HG03108 (cell line): ENCODE data around the gene NEURL3.

Source experiments
- ATAC-seq: cut with Tn5 transposase; IDR thresholded peaks from one replicate; pipeline ENCODE4 v1.9.1; 2021; ENCODE audit warnings: moderate library complexity; ENCODE audit not compliant: unreplicated experiment

The NEURL3 gene

DNA sequence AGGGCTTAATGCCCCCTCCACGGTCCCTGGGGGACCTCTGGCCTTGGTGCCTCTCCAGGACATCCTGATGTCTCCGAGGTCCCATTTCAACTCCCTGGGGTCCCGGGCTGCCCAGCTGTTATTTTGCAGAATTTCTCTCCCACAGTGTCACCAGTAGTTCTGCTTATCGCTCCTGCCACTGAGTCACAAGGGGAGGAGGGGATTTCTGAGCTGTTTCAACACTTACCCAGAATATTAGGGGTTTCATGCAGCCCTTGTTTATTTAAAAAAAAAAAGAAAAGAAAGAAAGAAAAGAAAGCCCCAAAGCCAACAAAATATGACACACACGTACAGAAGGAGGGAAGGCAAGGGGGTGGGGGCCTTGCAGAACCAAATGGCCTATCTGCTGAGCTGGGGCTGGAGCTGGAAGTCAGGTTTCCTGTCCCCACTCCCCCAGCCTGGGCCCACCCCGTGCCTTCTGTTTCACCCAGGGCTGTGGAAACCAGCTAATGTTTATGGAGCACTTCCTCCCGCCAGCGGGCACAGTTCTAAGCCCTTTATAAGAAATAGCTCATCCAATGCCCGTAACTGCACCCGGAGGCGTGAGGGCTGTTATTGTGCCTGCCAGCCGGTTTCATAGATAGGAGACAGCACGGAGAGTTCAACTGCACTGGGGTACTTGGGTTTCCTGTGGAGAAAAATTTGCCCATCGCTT lies 23.0 kb upstream of the NEURL3 start:
- ATAC-seq: peak; percentile 18

DNA sequence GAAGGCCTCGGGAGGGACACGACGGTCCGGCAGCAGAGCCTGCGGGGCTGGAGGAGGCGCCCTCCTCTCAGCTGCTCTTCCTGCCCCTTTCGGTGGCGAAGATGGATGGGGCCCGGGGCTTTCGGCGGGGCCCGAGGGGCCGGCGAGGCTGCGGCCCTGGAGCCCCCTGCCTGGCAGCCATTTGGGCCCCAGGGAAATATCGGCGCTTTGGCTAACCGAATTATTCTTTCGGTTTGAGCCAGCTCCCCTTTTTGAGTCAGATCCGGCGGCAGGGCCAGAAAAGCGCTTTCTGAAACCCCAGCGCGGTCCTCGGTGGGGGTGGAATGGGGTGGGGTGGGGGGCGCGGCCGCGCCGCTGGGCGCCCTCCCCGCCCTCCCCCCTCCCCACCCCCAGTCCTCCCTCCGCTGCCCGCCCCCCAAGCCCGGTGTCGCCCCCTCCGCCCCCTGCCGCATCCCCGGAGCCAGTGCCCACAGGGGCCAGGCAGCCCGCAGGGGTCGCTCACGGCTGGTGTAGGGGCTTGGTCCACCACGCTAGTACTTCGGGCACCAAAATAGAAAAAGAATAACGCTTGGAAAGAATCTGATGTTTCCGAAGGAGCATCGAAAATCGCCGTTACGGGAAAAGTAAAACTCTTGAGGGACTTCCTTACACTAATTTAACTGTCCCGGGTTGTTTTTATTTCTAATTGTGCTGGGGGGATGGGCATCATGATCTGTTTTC lies 22.3 kb upstream of the NEURL3 start:
- peak; percentile 26 for ATAC-seq

DNA sequence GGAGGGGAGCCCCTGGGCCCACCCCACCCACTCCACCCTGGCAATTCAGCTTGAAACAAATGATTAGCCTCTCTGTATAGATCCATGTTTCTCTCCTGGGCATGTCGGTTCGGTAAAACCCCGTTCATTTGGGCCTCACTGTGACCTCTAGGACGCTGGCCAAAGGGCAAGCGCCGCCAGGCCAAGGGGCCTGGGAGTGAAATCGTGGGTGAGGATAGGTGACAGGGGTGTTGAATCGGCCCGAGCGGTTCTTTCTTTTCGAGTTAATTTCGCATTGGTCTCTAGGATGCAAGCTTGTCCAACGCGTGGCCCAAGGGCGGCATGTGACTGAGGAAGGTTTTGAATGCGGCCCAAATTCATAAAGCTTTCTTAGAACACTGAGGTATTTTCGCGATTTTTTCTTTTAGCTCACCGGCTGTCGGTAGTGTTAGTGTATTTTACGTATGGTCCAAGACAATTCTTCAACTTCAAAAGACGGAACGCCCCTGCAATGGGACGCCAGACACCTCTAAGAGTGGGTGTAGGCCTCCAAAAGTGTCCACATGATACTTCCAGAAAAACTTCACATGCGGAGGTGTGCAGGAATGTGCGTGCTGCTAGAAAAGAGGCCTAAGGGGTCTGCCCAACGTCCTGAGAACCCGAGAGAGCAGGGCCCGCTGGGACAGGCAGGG lies 21.6 kb upstream of the NEURL3 start:
- ATAC-seq: no peak

DNA sequence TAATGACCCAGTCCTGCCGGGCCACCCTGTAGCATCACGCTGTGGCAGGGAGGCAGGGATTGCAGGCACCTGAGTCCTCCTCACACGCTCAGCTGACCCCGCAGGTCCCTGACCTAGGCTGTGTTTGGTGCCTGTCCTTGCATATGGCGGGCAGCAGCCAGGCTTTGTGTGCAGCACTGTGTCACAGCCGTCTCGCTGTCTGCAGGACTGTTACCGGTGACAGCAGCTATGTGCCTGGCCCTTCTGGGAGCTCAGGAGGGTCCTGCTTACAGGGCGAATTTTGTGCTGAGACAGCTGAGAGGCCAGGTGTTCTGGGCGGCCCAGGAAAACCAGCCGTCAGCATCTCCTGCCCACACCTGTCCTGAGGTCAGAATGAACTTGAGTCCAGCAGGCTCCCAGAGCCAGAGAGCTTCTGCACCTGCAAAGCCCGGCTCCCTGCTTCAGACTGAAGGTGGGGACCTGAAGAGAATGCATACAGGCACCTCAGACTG lies 21.0 kb upstream of the NEURL3 start:
- ATAC-seq: no peak

DNA sequence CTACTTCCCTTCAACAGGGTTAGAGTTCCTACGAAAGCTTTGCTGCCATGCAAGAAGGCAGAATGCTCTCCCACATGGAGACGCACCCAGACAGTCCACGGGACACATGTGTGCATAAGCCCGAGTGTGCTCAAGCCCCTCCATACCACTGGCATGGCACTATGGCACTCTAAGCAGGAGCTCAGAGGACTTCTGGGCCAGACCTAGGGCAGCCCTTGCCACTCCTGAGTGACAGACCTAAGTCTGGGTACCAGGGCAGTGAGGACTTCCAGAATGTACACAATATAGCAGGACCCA lies 20.0 kb upstream of the NEURL3 start:
- ATAC-seq: no peak

DNA sequence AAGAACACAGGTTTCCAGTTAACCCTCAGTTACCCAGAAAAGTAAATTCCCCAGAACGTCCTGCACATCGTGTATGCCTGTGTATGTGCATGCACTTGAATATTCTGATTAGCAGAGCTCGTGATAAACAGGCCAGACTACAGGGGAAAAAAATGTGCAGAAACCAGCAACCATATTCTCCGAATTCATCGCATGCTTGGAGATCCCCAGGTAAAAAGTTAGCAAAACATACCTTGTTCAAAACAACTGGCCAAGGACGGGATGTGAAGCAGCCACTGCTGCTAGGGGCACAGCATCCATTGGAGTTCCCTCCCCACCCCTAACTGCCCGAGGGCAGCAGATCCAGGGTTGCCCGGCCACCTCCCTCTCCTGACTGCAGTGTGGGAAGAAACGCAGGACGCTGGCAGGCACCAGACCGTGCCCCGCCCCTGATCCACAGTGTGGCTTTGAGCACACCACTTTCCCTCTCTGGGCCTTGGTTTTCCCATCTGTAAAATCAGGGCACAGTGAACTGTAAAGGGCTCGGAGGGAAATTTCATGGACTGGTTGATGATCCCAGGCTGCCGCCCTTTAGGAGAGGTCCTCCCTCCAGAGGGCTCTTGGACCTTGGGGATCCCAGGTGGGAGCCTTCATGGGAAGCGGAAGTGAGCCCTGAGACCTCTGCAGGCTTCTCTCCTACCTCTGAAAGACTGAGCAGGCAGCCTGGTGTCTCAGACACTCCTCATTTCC lies 19.5 kb upstream of the NEURL3 start:
- no peak for ATAC-seq

DNA sequence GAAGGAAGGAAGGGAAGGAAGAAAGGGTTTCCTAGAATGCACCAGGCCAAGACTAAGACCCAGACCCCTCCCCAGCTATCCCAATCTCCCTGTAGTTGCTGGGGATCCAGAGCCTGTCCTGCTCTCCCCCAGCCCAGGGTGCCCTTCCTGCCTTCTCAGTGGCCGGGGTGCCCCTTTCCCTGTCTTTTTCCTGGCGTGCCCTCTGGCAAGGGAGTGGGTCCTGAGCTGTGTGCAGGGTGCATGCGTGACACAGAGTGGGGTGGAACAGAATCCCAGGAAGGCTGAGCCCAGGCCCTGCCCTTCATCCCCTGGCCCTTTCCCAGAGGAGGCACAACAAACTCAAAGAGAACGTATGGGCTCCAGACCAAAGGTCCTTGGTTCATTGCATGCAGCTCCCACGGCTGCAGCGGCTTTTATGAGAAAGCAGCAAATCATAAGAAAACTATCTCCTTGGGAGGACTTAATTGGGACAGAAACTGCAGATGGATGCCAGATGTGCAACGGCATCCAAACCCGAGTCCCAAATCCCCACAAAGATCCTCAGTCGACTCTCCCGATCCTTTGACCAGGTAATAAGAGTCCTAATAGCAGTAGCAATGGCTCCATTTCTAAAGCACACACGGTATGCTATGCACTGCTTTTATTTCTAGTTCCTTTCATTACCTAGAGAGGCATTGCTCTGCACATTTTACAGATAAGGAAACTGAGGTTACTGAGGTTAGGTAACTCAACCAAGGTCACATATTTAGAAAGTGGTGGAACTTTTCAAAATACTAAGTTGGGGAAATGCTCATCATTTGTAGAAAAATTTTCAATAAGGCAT lies 18.7 kb upstream of the NEURL3 start:
- ATAC-seq: no peak

DNA sequence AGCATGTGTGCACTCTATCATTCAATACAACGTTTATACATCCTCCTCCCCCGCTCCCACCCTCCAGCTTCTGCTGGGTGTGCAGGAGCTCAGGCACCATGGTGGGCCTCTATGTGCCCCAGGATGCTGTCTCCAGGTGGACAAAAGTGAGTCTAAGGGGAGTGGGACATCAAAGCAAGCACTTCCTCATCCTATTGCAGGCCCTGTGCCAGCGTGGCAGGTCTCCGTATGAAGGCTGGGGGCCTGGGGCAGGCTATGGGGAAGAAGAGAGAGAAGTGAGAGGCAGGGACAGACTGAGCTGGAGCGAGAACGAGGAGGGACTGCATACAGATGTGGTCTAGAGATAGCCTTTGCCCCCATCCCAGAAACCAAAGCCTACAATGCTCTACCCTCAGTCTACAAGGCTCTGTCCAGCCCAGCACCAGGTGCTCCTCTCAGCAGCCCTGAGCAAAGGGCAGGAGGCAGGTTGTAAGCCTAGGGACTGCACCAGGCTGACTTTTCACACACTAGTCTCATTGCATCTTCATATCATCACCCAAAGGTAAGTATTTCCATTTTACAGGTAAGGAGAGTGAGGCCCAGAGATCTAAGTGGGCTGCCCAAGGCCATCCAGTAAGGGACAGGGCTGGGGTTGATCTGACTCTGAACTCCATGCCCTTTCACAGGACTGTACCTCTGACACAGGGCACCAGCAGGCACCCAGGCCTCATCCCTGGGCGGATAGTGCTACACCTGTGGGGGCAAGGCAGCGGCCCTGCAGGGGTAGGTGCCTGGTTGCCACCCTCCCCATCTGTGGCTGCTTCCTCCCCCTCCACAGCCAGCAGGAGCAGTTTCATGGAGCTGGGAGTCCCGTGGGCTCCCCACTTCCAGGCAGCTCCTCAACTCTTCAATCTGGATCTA lies 17.4 kb upstream of the NEURL3 start:
- ATAC-seq: no peak

DNA sequence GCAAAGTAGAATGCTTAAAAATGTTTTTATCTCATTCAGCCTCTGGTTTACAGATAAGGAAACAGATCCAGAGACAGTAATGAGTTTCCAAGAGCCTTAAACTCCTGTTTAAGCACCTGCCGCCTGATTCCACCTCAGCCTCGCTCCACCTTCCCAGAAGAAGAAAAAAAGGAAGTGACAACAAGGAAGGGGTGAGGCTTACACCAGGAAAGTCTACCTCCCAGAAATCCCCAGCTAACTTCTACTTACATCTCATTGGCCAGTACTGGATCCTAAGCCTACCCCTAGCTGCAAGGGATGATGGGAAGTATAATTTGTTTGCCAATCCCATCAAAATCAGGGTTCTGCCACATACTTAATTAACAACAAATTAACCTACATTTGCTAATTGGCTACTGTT lies 16.1 kb upstream of the NEURL3 start:
- no peak for ATAC-seq

DNA sequence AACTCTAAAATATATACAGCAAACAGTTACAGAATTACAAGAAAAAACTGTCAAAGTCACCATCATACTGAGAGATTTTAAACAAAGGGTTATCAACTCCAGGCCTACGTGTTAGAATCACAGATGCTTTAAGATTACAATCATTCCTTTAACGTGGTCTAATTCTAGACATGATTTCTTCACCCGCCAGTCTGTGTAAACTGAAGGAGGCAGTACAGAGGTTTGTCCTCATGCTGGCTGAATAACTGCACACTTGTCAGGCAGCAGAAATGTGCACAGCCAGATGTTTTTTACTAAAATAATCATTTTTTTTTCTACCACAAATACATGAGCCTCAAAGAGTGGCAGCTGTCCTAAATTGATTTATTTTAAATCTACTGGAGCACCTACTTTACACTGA lies 15.5 kb upstream of the NEURL3 start:
- no peak for ATAC-seq

DNA sequence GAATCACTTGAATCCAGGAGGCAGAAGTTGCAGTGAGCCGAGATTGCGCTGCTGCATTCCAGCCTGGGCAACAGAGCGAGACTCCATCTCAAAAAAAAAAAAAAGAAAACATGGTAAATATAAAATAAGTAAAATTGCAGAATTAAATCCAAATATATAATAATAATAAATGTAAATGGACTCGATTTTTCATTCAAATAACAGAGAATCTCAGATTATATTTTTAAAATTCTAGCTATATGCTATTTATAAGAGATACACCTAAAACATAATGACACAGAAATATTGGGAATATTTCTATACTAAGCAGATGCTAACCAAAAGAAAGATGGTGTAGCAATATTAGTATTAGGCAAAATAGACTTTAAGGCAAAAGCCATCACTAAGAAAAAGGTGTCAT lies 15.1 kb upstream of the NEURL3 start:
- no peak for ATAC-seq

DNA sequence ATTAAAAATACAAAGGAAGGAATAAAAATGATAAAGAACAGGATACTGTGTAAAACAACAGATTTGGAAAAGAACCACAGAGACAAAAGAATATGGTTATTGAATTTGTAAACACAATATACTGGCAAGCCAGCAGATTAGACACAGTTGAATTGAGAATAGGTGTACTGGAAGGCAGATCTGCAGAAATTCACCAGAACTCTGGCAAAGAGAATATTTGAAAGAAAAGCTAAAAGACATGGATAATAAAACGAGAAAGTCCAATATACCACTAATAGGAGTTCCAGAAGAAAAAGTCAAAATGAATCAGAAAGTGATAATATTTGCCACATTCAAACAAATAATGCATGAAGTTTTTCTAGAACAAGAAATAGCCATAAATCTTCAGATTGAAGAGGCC lies 11.9 kb upstream of the NEURL3 start:
- ATAC-seq: no peak

DNA sequence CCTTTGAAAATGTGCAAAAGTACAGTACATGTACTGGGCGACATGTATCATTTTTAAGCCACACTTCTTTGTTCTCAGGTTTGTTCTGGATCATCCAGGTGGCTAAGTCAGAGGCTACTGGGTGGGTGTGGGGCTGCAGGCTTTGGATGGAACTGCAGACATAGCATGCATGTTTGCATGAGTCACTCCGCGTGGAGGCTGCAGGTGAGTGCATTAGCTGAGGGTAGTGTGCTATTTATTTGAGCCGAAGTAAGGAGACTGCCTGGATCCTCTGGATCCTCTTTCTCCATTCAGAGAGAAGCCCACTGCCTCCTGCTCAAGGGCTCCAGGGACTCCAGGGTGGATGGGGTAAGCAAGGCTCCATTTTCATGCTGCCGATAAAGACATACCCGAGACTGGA lies 9.4 kb upstream of the NEURL3 start:
- no peak for ATAC-seq

DNA sequence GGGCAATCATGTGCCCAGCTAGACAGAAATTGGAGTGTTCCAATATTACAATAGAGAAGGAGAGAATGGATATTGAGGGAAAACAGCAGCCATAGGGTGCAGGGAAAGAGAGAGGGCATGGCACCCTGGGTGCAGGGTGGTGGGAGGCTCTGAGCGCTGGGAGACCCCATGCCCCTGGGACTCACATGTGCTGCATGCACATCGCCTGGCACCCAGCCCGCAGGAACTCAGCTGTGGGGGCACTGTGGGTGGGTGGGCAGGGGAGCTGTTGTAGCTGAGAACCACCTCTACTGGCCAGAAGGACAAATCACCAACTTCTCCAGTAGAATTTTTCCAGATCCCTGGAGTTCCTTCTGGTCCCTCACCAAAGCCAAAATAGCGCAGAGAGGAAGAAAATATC lies 7.2 kb upstream of the NEURL3 start:
- ATAC-seq: no peak

DNA sequence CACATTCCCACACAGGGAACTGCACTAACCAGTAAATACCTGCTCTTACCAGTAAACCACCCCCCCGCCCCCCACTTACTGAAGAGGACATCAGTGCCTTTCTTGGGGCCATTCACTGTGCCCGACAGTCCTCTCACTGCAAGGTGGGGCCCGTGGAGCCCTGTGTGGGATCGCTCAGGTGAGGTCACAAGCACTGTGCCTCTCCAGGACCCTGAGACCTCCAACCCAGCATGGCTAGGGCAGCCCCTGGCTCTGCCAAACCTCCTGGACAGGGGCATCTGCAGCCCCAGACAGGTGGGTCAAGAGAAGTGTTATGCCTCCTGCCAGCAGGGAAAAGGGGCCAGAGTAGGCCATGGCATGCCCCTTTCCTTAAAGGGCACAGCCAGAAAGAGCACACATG lies 6.7 kb upstream of the NEURL3 start:
- ATAC-seq: no peak

DNA sequence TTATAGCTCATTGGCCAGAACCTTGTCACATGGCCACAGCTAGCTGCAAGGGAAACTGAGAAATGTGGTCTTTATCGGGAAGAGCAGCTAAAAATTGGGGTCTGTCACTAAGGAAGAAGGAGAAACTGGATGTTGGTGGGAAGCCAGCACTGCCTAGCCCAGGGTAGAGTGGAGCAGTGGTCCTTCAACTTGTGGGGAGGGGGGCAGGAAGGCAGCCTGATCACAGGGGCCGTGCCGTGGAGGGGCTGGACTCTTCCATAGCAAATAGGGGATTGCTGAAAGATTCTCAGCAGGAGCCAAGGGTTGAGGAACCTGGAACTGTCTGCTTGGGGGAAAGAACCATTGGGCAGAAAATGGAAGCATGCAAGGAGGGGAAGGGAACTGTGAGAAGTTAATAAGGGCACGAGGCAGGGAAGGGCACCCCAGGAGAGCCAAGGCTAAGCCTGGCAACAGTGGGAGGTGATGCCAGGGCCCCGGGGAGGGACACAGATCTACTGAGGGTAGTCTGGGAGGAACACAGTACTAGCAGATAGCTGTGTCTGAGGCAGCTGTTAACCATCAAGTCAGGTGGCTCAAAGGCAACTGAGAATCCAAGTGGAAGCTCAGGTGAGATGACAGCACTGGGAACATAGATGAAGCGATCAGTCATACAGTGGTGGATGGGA lies 5.9 kb upstream of the NEURL3 start:
- no peak for ATAC-seq

DNA sequence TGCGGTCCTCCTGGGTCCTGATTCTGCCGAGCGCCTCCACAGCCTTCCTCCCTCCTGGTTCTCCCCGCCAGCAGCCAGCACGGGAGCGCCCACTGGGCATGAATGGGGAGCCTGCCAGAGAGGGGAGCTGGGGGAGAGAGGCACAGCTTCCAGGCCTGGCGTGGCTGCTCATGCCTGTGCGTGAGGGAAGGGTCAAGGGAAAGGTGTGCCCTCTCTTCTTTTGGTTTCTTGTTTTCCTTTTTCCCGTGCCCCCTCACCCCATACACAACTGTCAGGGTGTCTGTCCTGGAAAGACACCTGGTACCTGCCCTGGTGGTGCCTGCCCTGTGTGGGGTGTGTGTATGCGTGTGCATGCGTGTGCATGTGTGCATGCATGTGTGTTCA lies 4.7 kb upstream of the NEURL3 start:
- no peak for ATAC-seq

DNA sequence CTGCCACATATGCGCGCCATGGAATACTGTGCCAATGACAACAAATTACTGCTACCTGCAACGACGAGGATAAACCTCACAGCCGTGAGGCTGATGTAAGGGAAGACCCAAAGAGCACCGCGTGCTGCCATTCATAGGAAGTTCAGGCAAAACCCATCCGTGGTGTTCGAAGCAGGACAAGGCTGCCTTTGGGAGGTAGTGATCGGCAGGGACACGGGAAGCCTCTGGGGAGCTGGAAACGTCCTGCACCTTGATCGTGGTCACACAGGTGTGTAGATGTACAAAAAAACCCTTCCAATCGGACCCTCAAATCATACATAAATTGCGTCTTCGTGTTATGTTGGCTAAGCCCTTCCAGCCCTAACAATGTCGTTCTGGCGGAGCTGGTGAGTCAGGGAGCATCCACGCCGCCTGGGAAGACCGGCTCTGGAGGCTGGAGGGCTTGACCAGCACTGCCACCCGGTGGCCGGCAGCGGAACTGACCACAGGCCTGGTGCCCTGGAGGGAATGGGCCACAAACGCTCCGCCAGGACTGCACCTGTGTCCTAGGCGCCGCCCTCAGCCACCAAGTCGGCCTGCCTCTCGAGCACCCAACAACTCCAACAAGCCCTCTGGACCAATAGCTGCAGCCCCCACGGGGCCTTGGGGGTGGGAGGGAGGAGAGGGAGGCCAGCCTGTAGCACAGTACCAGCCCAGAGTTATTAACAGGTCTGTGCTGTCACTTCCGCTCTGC lies 4.1 kb upstream of the NEURL3 start:
- peak; percentile 52 for ATAC-seq
